ENCODE results near the gene ITGB7. TPM values are rescaled to one million over a fixed set of nuclear protein-coding genes. Genes with fewer than 3 reads are reported as not detected.

ITGB7 gene
- total RNA-seq, 2 experiments from 2014 or later = 166 to 180 TPM

- H3K27me3 Mint-ChIP-seq = no peaks in the 10 kb centered on the region
- TF ChIP-seq CTCF (IDR thresholded peaks at IDR 0.05) = no peak
- no peaks in the 10 kb centered on the region for H3K27me3 ChIP-seq (ENCODE audit: control insufficient read depth in 1 of 2, insufficient read depth in 2 of 2, low read length in 2 of 2)
- ChIA-PET POLR2A (no interaction called here), CTCF (interaction anchor here (0.9 kb wide), 1 partner anchor 22 kb away, joined by 3 read pairs; no protein-coding TSS in a partner anchor)
- no peaks in the 10 kb centered on the region for H3K9me3 ChIP-seq (ENCODE audit: control insufficient read depth in 1 of 2, insufficient read depth in 1 of 2, low read length in 2 of 2)
- peaks cover 23% of the 10 kb centered on the region for H3K36me3 Mint-ChIP-seq (ENCODE audit: low read depth)
- intact Hi-C loops (cut with DNase I, micrococcal nuclease) = no loop called here
- peaks cover 2% of the 10 kb centered on the region for H3K36me3 ChIP-seq (ENCODE audit: insufficient read depth, low read length)
- H3K4me3 Mint-ChIP-seq = no peak overlapping the region
- no peak overlapping the region for H3K4me3 ChIP-seq (ENCODE audit: low read length)
- DNase-seq = no peak
- ATAC-seq (ENCODE audit: poor library complexity) = no peak
- no peaks in the 10 kb centered on the region for H3K9me3 Mint-ChIP-seq
- H3K4me1 Mint-ChIP-seq (ENCODE audit: low read depth) = peaks cover 24% of the 10 kb centered on the region
- peaks cover 21% of the 10 kb centered on the region for H3K4me1 ChIP-seq (ENCODE audit: insufficient read depth, low read length)
- no peak overlapping the region for H3K27ac ChIP-seq (ENCODE audit: low read depth in 1 of 2, low read length in 2 of 2)
- H3K27ac Mint-ChIP-seq = no peak overlapping the region
Observed at GRCh38 chr12:53176750-53177149, 30.3 kb downstream of the ITGB7 start.

- H3K27ac Mint-ChIP-seq = no peak overlapping the region
Observed at GRCh38 chr12:53174881-53175491, 32.1 kb downstream of the ITGB7 start.

DNA sequence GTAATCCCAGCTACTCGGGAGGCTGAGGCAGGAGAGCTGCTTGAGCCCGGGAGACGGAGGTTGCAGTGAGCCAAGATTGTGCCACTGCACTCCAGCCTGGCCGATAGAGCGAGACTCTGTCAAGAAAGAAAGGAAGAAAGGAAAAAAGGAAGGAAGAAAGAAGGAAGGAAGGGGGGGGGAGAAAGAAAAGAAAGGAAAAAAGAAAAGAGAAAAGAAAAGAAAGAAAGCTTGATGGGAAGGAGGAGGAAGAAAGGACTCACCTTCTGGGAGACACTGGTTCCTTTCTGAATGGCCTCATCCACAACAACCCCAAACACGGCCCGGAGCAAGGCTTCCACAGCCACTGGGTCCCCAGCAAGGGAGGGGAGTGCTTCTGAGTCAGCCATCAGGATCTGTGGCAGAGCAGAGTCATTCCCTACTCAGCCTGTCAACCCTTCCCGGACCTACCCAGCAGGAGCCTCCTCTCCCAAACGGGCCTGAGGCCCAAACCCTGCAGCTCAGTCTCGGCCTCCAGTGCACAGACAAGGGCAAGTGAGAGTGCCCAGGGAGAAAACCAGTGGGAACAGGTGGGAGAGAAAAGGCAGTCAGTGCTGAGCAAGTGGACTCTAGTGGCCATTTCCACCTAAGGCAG lies 33.9 kb downstream of the ITGB7 start:
- ATAC-seq (ENCODE audit: poor library complexity) (no peak), DNase-seq (no peak)
- ChIA-PET CTCF (no interaction called here), POLR2A (no interaction called here)
- no peaks in the 10 kb centered on the region for H3K9me3 ChIP-seq (ENCODE audit: control insufficient read depth in 1 of 2, insufficient read depth in 1 of 2, low read length in 2 of 2)
- peaks cover 7% of the 10 kb centered on the region for H3K36me3 ChIP-seq (ENCODE audit: insufficient read depth, low read length)
- no peaks in the 10 kb centered on the region for H3K9me3 Mint-ChIP-seq
- no peaks in the 10 kb centered on the region for H3K27me3 ChIP-seq (ENCODE audit: control insufficient read depth in 1 of 2, insufficient read depth in 2 of 2, low read length in 2 of 2)
- H3K4me1 Mint-ChIP-seq (ENCODE audit: low read depth) = no peaks in the 10 kb centered on the region
- intact Hi-C loops (cut with DNase I, micrococcal nuclease) = no loop called here
- H3K4me3 Mint-ChIP-seq = no peak overlapping the region
- H3K4me3 ChIP-seq (ENCODE audit: low read length) = no peak overlapping the region
- TF ChIP-seq CTCF (IDR thresholded peaks at IDR 0.05) = no peak
- no peaks in the 10 kb centered on the region for H3K27me3 Mint-ChIP-seq
- H3K4me1 ChIP-seq (ENCODE audit: insufficient read depth, low read length) = peaks cover 2% of the 10 kb centered on the region
- peaks cover 15% of the 10 kb centered on the region for H3K36me3 Mint-ChIP-seq (ENCODE audit: low read depth)
- no peak overlapping the region for H3K27ac ChIP-seq (ENCODE audit: low read depth in 1 of 2, low read length in 2 of 2)
- no peak overlapping the region for H3K27ac Mint-ChIP-seq

More at GRCh38 chr12:53174881-53175491, 32.1 kb downstream of the ITGB7 start:
- peak in 2 of 14 experiments; percentile 18 to 40 for DNase-seq
- Mint-ChIP-seq H3K27me3 (no peaks in the 10 kb centered on the region), H3K4me1 (ENCODE audit: low read depth) (peaks cover 10% of the 10 kb centered on the region), H3K9me3 (no peaks in the 10 kb centered on the region), H3K4me3 (no peak overlapping the region), H3K36me3 (ENCODE audit: low read depth) (peaks cover 16% of the 10 kb centered on the region)
- intact Hi-C loops (cut with DNase I, micrococcal nuclease) = no loop called here
- peak; percentile 36 for TF ChIP-seq CTCF (IDR thresholded peaks at IDR 0.05)
- H3K4me1 ChIP-seq (ENCODE audit: insufficient read depth, low read length) = peaks cover 12% of the 10 kb centered on the region
- peaks cover 4% of the 10 kb centered on the region for H3K36me3 ChIP-seq (ENCODE audit: insufficient read depth, low read length)
- H3K27ac ChIP-seq (ENCODE audit: low read depth in 1 of 2, low read length in 2 of 2) = no peak overlapping the region
- ChIA-PET POLR2A (no interaction called here), CTCF (interaction anchor here (1.0 to 1.3 kb wide), 3 partner anchors 15 to 93 kb away, joined by 3 to 4 read pairs (median 4); partner anchors contain the start of gene ESPL1)
- no peak for ATAC-seq (ENCODE audit: poor library complexity)
- H3K4me3 ChIP-seq (ENCODE audit: low read length) = no peak overlapping the region
- H3K9me3 ChIP-seq (ENCODE audit: control insufficient read depth in 1 of 2, insufficient read depth in 1 of 2, low read length in 2 of 2) = no peaks in the 10 kb centered on the region
- no peaks in the 10 kb centered on the region for H3K27me3 ChIP-seq (ENCODE audit: control insufficient read depth in 1 of 2, insufficient read depth in 2 of 2, low read length in 2 of 2)

All from CD4-positive, alpha-beta T cell (primary cell).